ENCODE measurements around the gene GPX3.

GPX3 gene

DNA sequence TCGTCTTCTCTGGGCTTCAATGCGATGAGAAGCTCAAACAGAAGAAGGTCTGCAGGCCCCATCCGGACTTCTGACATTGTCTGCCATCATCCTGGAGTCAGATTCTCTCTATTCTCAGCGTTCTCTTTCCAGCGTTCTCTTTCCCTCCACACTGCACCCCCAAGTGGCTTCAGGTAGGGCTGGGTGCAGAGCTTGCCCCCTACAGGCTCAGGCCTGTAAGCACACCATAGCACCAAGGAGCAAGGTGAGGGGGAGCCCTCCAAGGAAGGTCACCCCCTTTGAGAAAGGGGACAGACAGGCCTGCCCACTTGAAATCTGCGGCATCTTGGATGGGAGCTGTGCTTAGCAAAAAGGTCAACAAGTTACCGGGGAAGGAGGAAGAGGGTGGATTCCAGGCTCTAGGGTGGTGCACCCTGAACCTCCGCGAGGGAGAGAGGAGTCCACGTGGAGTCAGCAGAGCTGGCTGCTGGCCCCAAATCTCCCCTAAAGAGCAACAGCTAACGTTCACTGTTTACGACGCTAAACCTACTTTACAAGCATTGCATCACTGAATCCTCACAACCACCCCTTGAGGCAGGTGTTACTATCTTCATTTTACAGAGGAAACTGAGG lies 27.5 kb downstream of the GPX3 start:
- no peak overlapping the region for H3K9ac ChIP-seq (ENCODE audit: low read length)
- no peaks in the 10 kb centered on the region for H3K4me1 ChIP-seq (ENCODE audit: control insufficient read depth, insufficient read depth, low read length)
- peaks cover 31% of the 10 kb centered on the region for H3K36me3 ChIP-seq (ENCODE audit: control insufficient read depth, insufficient read depth, low read length)
- H3K9me3 ChIP-seq (ENCODE audit: control insufficient read depth, insufficient read depth, low read depth, low read length): no peaks in the 10 kb centered on the region
- no peak overlapping the region for H3K27ac ChIP-seq (ENCODE audit: low read depth, low read length)
- no peaks in the 10 kb centered on the region for H3K27me3 ChIP-seq (ENCODE audit: control insufficient read depth, insufficient read depth, low read length)
- no peak overlapping the region for H3K4me3 ChIP-seq (ENCODE audit: low read depth, low read length)

DNA sequence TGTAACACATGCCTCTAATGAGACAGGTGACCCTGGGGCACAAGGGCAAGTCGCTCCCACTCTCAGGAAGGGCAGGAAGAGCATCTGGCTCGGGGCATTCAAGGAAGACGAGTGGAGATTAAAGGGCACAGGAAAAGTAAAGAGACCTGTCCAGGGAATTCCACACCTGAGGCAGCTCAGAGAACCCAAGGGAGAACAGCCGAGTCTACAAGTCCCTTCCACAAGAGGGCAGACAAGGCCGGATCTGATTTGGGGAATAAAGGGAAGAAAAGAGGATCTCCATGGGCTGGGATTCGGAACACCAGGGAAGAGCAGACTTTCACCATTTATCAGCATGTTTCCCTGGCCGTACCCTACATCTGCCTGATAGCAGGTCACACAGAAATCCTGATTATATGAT lies 28.1 kb downstream of the GPX3 start:
- Histone ChIP-seq H3K9me3 (ENCODE audit: control insufficient read depth, insufficient read depth, low read depth, low read length) (no peaks in the 10 kb centered on the region), H3K27ac (ENCODE audit: low read depth, low read length) (no peak overlapping the region), H3K4me1 (ENCODE audit: control insufficient read depth, insufficient read depth, low read length) (no peaks in the 10 kb centered on the region), H3K9ac (ENCODE audit: low read length) (no peak overlapping the region), H3K4me3 (ENCODE audit: low read depth, low read length) (no peak overlapping the region), H3K27me3 (ENCODE audit: control insufficient read depth, insufficient read depth, low read length) (no peaks in the 10 kb centered on the region), H3K36me3 (ENCODE audit: control insufficient read depth, insufficient read depth, low read length) (peaks cover 31% of the 10 kb centered on the region)

DNA sequence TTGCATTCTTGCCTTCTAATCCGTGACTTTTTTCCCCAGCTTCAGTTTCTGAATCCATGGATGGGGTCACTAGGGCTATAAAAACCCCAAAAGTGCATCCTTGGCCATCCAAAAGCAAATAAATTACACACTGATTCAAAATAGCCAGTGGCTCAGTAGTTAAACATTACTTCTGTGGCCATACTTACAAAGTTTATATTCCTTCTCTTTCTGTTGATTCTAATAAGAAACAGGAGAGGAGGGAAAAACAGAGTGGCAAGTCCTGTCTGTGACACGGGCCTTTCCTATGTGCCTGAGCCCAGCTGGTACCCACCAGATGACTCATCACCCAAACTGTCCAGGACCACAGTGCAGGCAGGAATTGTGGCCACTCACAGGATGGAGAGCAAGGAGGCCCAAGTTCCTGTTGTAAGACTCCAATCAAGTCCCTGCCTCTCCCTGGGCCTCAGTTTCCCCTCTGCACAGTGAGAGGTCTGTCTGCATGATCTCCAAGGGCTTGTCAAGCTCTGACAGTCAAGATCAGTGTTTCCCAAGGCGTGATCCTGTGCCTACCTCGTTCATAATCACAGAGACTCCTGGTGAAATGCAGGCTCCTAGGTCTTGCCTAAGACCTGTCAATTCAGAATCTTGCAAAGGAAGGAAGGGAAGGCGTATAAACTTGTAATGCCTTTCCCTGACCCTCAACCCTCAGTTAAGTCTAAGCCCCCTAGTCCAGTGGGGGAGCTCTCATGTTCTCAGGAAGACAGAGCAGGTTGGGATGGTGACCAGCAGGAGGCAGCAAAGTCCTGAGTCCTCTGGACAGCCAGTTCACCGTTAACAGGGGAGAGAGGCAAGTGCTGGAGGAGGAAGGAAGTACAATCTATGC lies 30.9 kb downstream of the GPX3 start:
- Histone ChIP-seq H3K36me3 (ENCODE audit: control insufficient read depth, insufficient read depth, low read length) (peaks cover 39% of the 10 kb centered on the region), H3K9ac (ENCODE audit: low read length) (no peak overlapping the region), H3K27ac (ENCODE audit: low read depth, low read length) (no peak overlapping the region), H3K27me3 (ENCODE audit: control insufficient read depth, insufficient read depth, low read length) (no peaks in the 10 kb centered on the region), H3K9me3 (ENCODE audit: control insufficient read depth, insufficient read depth, low read depth, low read length) (no peaks in the 10 kb centered on the region), H3K4me3 (ENCODE audit: low read depth, low read length) (no peak overlapping the region), H3K4me1 (ENCODE audit: control insufficient read depth, insufficient read depth, low read length) (no peaks in the 10 kb centered on the region)

DNA sequence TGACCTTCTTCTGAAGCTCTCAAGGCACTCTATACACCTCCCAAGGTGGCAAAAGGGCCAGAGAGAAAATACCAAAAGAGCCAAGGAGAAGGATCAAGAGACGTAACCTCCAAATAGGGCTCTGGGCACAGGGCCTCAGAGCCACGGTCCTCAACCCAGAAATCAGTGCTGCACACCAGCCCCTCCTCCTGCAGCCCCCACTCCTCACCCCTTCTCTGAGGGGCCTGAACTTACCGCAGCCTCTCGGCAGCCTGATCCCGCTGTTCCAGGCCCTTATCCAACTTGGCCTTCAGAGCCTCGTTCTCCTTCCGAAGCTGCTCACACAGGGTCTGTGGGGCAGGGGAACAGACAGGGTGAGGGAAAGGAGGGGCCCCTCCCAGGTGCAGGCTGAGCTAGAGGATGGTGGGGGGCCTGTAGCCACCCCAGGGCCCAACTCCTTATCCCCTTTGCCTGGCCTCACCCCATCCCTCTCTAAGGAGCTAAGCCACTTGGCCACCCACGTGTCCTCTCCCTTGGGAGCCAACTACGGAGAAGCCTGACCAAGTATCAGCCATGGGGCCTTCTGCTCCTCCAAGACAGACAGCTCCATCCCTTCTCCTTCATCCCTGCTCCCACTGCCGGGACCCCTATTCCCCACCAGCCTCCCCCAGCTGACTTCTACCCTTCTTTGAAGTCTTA lies 31.7 kb downstream of the GPX3 start:
- H3K9me3 ChIP-seq (ENCODE audit: control insufficient read depth, insufficient read depth, low read depth, low read length): no peaks in the 10 kb centered on the region
- no peak overlapping the region for H3K27ac ChIP-seq (ENCODE audit: low read depth, low read length)
- peaks cover 43% of the 10 kb centered on the region for H3K36me3 ChIP-seq (ENCODE audit: control insufficient read depth, insufficient read depth, low read length)
- H3K4me1 ChIP-seq (ENCODE audit: control insufficient read depth, insufficient read depth, low read length): no peaks in the 10 kb centered on the region
- no peak overlapping the region for H3K4me3 ChIP-seq (ENCODE audit: low read depth, low read length)
- no peak overlapping the region for H3K9ac ChIP-seq (ENCODE audit: low read length)
- no peaks in the 10 kb centered on the region for H3K27me3 ChIP-seq (ENCODE audit: control insufficient read depth, insufficient read depth, low read length)

DNA sequence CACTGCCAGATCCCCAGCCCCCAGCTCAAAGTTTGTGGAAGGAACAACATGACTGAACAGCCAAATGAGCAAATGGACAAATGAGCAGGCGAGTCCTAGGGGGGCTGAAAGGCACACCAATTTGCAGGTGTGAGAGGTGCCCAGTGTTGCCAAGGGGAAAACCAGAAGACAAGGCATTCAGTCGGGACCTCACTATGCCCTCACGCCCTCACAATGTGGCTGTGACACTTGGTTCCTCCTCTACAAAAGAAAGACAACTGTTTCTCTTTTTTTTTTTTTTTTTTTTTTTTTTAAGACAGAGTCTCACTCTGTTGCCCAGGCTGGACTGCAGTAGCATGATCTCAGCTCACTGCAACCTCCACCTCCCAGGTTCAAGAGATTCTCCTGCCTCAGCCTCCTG lies 32.4 kb downstream of the GPX3 start:
- Histone ChIP-seq H3K4me1 (ENCODE audit: control insufficient read depth, insufficient read depth, low read length) (no peaks in the 10 kb centered on the region), H3K9me3 (ENCODE audit: control insufficient read depth, insufficient read depth, low read depth, low read length) (no peaks in the 10 kb centered on the region)

DNA sequence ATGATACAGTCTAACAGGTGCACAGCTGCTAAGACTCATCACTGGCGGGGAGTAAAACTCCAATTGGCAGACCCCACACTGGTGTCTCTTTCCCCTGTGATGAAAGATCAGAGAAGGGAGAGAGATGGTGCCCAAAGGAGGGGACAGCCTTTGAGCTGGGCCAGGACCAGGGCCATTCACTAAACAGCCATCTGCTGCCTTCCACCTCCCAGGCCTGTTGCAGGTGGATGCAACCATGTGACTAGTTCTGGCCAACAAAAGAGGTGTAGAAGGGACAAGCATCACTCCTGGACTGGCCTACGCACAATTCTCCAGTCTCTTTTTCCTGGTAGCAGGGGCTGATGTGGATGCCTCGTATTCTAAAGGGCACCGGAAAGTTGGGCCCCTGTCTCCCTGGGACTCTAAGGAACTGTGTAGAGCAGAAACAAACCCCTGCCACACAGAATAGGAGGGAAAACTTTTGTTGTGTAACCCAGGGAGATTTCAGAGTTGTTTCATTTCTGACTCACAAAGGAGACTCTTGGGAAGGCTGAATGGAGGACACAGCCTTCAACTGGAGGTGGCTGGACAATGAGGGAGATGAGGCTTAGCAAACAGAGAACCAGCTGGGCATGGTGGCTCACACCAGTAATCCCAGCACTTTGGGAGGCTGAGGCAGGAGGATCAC lies 33.5 kb downstream of the GPX3 start:
- H3K36me3 ChIP-seq (ENCODE audit: control insufficient read depth, insufficient read depth, low read length): peaks cover 43% of the 10 kb centered on the region
- no peaks in the 10 kb centered on the region for H3K27me3 ChIP-seq (ENCODE audit: control insufficient read depth, insufficient read depth, low read length)
- H3K4me3 ChIP-seq (ENCODE audit: low read depth, low read length): no peak overlapping the region
- no peak overlapping the region for H3K27ac ChIP-seq (ENCODE audit: low read depth, low read length)
- no peaks in the 10 kb centered on the region for H3K9me3 ChIP-seq (ENCODE audit: control insufficient read depth, insufficient read depth, low read depth, low read length)
- H3K4me1 ChIP-seq (ENCODE audit: control insufficient read depth, insufficient read depth, low read length): no peaks in the 10 kb centered on the region
- no peak overlapping the region for H3K9ac ChIP-seq (ENCODE audit: low read length)

More for the DNA sequence above, 32.4 kb downstream of the GPX3 start:
- Histone ChIP-seq H3K36me3 (ENCODE audit: control insufficient read depth, insufficient read depth, low read length) (peaks cover 43% of the 10 kb centered on the region), H3K27me3 (ENCODE audit: control insufficient read depth, insufficient read depth, low read length) (no peaks in the 10 kb centered on the region), H3K9ac (ENCODE audit: low read length) (no peak overlapping the region), H3K27ac (ENCODE audit: low read depth, low read length) (no peak overlapping the region), H3K4me3 (ENCODE audit: low read depth, low read length) (no peak overlapping the region)

DNA sequence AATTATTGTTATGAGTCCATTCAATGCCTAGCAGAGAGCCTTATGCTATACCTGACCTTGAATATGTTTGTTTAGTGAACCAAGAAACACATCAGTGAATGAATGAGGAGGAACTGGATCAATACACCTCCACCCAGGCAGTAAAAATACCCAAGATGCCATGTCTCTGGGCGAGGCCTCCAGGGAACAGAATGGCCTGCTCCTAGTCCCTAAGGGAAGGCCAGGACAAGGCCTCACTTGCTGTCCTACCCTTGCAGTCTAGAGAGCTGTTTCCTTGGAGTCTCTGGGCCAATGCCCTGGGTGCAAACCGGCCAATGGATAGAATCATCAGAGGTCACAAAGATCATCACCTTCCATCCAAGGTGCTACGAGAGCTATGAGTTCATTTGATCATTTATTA lies 34.3 kb downstream of the GPX3 start:
- Histone ChIP-seq H3K27ac (ENCODE audit: low read depth, low read length) (no peak overlapping the region), H3K9ac (ENCODE audit: low read length) (no peak overlapping the region), H3K36me3 (ENCODE audit: control insufficient read depth, insufficient read depth, low read length) (peaks cover 40% of the 10 kb centered on the region), H3K4me3 (ENCODE audit: low read depth, low read length) (no peak overlapping the region), H3K4me1 (ENCODE audit: control insufficient read depth, insufficient read depth, low read length) (no peaks in the 10 kb centered on the region), H3K27me3 (ENCODE audit: control insufficient read depth, insufficient read depth, low read length) (no peaks in the 10 kb centered on the region), H3K9me3 (ENCODE audit: control insufficient read depth, insufficient read depth, low read depth, low read length) (no peaks in the 10 kb centered on the region)

DNA sequence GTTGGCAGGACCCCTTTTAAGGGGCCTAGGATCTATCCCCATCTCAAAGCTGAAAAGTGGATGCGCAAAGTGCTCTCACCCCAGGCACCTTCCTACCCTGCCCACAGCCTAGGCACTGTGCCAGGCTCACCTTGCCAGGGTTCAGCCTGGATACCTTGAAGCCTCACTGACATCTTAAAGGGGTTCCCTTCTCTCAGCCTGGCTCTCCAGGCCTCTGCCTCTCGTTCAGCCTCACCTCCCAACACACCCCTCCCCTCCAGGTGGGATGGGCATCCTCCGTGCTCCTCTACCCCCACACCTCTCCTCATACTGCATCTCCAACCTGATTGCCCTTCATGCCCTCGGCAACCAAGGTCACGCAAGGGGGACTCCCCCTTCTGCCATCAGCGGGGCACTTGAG lies 34.9 kb downstream of the GPX3 start:
- Histone ChIP-seq H3K27ac (ENCODE audit: low read depth, low read length) (no peak overlapping the region), H3K36me3 (ENCODE audit: control insufficient read depth, insufficient read depth, low read length) (peaks cover 44% of the 10 kb centered on the region), H3K9me3 (ENCODE audit: control insufficient read depth, insufficient read depth, low read depth, low read length) (no peaks in the 10 kb centered on the region), H3K27me3 (ENCODE audit: control insufficient read depth, insufficient read depth, low read length) (no peaks in the 10 kb centered on the region), H3K4me3 (ENCODE audit: low read depth, low read length) (no peak overlapping the region), H3K9ac (ENCODE audit: low read length) (no peak overlapping the region), H3K4me1 (ENCODE audit: control insufficient read depth, insufficient read depth, low read length) (no peaks in the 10 kb centered on the region)

DNA sequence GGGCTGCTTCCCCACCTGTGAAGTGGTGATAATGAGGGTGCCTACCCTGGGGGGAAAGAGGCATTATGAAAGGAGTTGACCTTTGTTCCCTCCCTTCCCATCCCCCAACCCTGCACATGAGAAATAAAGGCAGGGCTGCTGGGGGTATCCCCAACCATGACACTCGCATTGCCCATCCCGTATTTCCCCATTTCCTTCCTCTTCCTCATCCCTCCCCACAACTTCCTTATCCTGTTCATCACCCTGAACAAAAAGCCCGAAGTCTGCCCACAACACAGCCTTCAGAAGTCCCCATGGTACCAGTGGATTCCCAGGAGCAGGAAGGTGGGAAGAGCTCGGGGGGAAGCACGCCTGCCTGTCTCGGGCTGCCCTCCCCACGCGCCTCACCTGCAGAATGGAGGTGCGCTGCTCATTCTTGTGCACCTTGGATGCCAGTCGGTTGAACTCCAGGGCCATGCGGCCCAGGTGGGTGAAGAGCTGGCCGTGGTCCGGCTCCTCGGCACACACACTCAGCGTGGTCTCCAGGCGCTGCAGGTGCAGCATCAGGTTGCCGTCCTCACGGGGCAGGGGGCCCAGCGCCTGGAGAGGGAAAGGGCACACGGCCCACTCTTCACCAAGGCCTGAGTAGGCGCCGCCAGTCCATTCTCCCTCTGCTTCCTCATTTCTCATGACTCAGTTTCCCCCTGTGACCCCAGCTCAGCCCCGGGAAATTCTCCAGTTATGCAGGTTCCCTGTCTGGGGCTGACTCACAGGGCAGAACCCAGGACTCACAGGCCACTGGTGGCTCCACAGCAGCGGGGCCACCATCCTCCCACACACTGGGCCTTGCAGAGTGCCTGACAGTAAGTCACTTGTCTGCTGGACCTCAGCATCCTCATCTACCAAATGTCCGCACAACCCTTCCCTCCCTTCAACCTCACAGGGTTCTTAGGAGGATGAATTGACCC lies 36.3 kb downstream of the GPX3 start:
- H3K4me3 ChIP-seq (ENCODE audit: low read depth, low read length): no peak overlapping the region
- no peak overlapping the region for H3K27ac ChIP-seq (ENCODE audit: low read depth, low read length)
- no peaks in the 10 kb centered on the region for H3K27me3 ChIP-seq (ENCODE audit: control insufficient read depth, insufficient read depth, low read length)
- H3K9ac ChIP-seq (ENCODE audit: low read length): no peak overlapping the region
- H3K4me1 ChIP-seq (ENCODE audit: control insufficient read depth, insufficient read depth, low read length): no peaks in the 10 kb centered on the region
- H3K9me3 ChIP-seq (ENCODE audit: control insufficient read depth, insufficient read depth, low read depth, low read length): no peaks in the 10 kb centered on the region
- H3K36me3 ChIP-seq (ENCODE audit: control insufficient read depth, insufficient read depth, low read length): peaks cover 50% of the 10 kb centered on the region

DNA sequence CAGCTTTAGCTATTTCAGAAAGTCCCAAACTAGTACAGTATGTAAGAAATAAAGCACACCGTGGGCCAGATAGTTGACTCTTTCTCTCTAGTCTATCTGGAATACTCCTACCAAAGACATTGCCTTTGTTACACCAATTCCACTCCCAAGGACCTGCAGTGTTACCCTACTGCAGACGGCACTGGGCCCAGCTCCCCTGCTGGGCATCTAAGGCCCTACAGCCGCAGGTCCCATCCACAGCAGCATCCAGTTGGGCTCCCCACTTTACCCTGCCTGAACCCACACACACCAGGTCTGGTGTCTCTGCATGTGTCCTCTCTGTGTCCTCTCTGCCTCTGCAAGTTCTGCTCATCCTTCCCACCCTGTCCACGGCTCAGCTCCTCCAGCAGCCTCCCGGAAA lies 37.9 kb downstream of the GPX3 start:
- no peak overlapping the region for H3K4me3 ChIP-seq (ENCODE audit: low read depth, low read length)
- H3K9me3 ChIP-seq (ENCODE audit: control insufficient read depth, insufficient read depth, low read depth, low read length): no peaks in the 10 kb centered on the region
- no peak overlapping the region for H3K27ac ChIP-seq (ENCODE audit: low read depth, low read length)
- peaks cover 4% of the 10 kb centered on the region; the same call in 1 of the 2 replicates for H3K4me1 ChIP-seq (ENCODE audit: control insufficient read depth, insufficient read depth, low read length)
- H3K27me3 ChIP-seq (ENCODE audit: control insufficient read depth, insufficient read depth, low read length): no peaks in the 10 kb centered on the region
- peaks cover 66% of the 10 kb centered on the region for H3K36me3 ChIP-seq (ENCODE audit: control insufficient read depth, insufficient read depth, low read length)
- H3K9ac ChIP-seq (ENCODE audit: low read length): no peak overlapping the region
